ENCODE data around the gene ABHD17C.

DNA sequence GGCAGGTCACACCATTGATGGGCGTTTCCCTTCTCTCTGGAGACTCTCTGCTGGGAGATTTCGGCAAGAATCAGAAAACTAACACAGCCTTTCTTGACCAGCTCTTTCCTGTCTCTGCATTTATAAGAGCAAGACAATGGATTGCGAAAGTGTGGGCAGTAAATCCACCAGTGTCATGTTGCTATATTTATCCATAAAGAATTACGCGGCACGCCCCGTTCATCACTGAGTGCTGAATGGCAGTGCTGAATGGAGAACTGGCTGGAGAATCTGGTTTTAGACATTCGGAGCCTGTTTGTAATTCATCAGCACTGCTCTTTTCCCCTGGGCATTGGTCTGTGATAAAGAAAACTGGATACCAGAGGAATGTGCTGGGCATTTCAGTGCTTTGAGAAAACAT is 82.0 kb downstream of the ABHD17C start:
- TF ChIP-seq CTCF (IDR thresholded peaks at IDR 0.05) (no peak), POLR2A (IDR thresholded peaks at IDR 0.05) (no peak)
